Prostate gland (tissue), 2 donors: ENCODE results near the gene FBXW7. TPM values are rescaled to one million over a fixed set of nuclear protein-coding genes. Genes with fewer than 3 reads are reported as not detected.

Experiments used
- DNase-seq: peaks from one replicate; pipeline ENCODE4 v3.0.0-alpha.2; 2019; ENCODE audit warnings: low spot score
- H3K27ac ChIP-seq, 2 donors: fragments of 200-600 bp; sonication (generic); 2 replicates each; pipeline ENCODE4 v1.5.1; 2017 to 2019
- H3K27me3 ChIP-seq: fragments of 200-600 bp; sonication (generic); replicated peaks from 2 replicates; pipeline ENCODE4 v1.5.1; 2019; ENCODE audit not compliant: insufficient read depth
- H3K36me3 ChIP-seq, 2 donors: fragments of 200-600 bp; sonication (generic); 1 replicate in 1 of 2; 2 replicates in 1 of 2; pipeline versions ENCODE4 v1.5.1 to v1.8.1; 2017 to 2019
- H3K4me1 ChIP-seq: fragments of 200-600 bp; sonication (generic); replicated peaks from 2 replicates; pipeline ENCODE4 v1.5.1; 2019
- H3K4me3 ChIP-seq, 2 donors: fragments of 200-600 bp; sonication (generic); 2 replicates each; pipeline ENCODE4 v1.5.1; 2017 to 2019
- H3K9me3 ChIP-seq: fragments of 200-600 bp; sonication (generic); 2 replicates; pipeline ENCODE4 v1.5.1; 2017
- CTCF ChIP-seq, 4 experiments: fragments of 200-600 bp in 2 of 4; fragments of 450-650 bp in 2 of 4; sonication (generic) in 2 of 4; IDR thresholded peaks; 1 replicate in 3 of 4; 2 replicates in 1 of 4; pipeline ENCODE4 v1.5.1; 2016 to 2019; ENCODE audit warnings: antibody characterized with exemption in 4 of 4, mild to moderate bottlenecking in 2 of 4, moderate library complexity in 2 of 4
- POLR2A ChIP-seq: fragments of 450-650 bp; IDR thresholded peaks from one replicate; pipeline ENCODE4 v1.6.1; 2016; ENCODE audit warnings: antibody characterized with exemption, mild to moderate bottlenecking
- POLR2AphosphoS5 ChIP-seq: sonication (generic); formaldehyde crosslinking; IDR thresholded peaks from one replicate; pipeline ENCODE4 v1.6.1; 2017; ENCODE audit warnings: antibody characterized with exemption
- WGBS: methylation state at CpG from one replicate; pipeline ENCODE4 v1.1.5; 2018; 5-methylcytosine and 5-hydroxymethylcytosine counted together
- intact Hi-C: fragments of 100-400 bp; cut with DNase I; formaldehyde crosslinking; loops from one replicate; pipeline ENCODE4 v1.14.2; 2022
- total RNA-seq, 2 donors: library from RNA; depleted of rRNA; stranded (reverse); fragments of >200 nt; gene quantifications; one replicate each; pipeline ENCODE4 v1.1.0, GENCODE V29; 2016

The FBXW7 gene
- total RNA-seq, 2 donors from 2014 or later: 21.8 to 24.9 TPM

- Histone ChIP-seq H3K36me3 (no peaks in the 10 kb centered on the region), H3K27ac (no peak overlapping the region), H3K27me3 (no peaks in the 10 kb centered on the region), H3K4me1 (no peaks in the 10 kb centered on the region), H3K4me3 (no peak overlapping the region), H3K9me3 (no peaks in the 10 kb centered on the region)
- intact Hi-C loops: loop anchor here (2.0 kb wide), 1 partner anchor 141 kb away; no protein-coding TSS in a partner anchor
- DNase-seq: no peak
- TF ChIP-seq CTCF (IDR thresholded peaks at IDR 0.05) (no peak), POLR2A (no peak), POLR2AphosphoS5 (no peak)
- WGBS: 83% methylated on average over 2 of the region's 2 CpGs
Observed at GRCh38 chr4:152500275-152500674, 35.6 kb downstream of the FBXW7 start.

GRCh38 chr4:152499344-152499743 is 36.5 kb downstream of the FBXW7 start:
- Histone ChIP-seq H3K27ac (no peak overlapping the region), H3K36me3 (no peaks in the 10 kb centered on the region), H3K4me1 (no peaks in the 10 kb centered on the region), H3K9me3 (no peaks in the 10 kb centered on the region), H3K4me3 (no peak overlapping the region), H3K27me3 (no peaks in the 10 kb centered on the region)
- DNase-seq: no peak
- intact Hi-C loops: loop anchor here (10.0 kb wide), 1 partner anchor 235 kb away; no protein-coding TSS in a partner anchor
- WGBS: 86% methylated on average over 2 of the region's 2 CpGs
- TF ChIP-seq POLR2AphosphoS5 (no peak), CTCF (IDR thresholded peaks at IDR 0.05) (no peak), POLR2A (no peak)

GRCh38 chr4:152494020-152494419 is 41.9 kb downstream of the FBXW7 start:
- H3K36me3 ChIP-seq: no peaks in the 10 kb centered on the region
- H3K27me3 ChIP-seq: no peaks in the 10 kb centered on the region
- intact Hi-C loops: loop anchor here (10.0 kb wide), 1 partner anchor 241 kb away; no protein-coding TSS in a partner anchor
- H3K27ac ChIP-seq: no peak overlapping the region
- no peaks in the 10 kb centered on the region for H3K9me3 ChIP-seq
- no peaks in the 10 kb centered on the region for H3K4me1 ChIP-seq
- no peak for DNase-seq
- WGBS: 97% methylated on average over 3 of the region's 3 CpGs
- TF ChIP-seq POLR2AphosphoS5 (no peak), CTCF (IDR thresholded peaks at IDR 0.05) (no peak), POLR2A (no peak)
- no peak overlapping the region for H3K4me3 ChIP-seq

GRCh38 chr4:152488246-152488645 is 47.6 kb downstream of the FBXW7 start:
- H3K27ac ChIP-seq: no peak overlapping the region
- no peaks in the 10 kb centered on the region for H3K4me1 ChIP-seq
- no peaks in the 10 kb centered on the region for H3K9me3 ChIP-seq
- H3K27me3 ChIP-seq: no peaks in the 10 kb centered on the region
- no peaks in the 10 kb centered on the region for H3K36me3 ChIP-seq
- TF ChIP-seq POLR2AphosphoS5 (no peak), CTCF (IDR thresholded peaks at IDR 0.05) (no peak), POLR2A (no peak)
- 75% methylated on average over 4 of the region's 4 CpGs for WGBS
- no peak overlapping the region for H3K4me3 ChIP-seq
- DNase-seq: no peak
- intact Hi-C loops: no loop called here
